GM12878 (cell line): ENCODE results near the gene EFNA1. TPM values are rescaled to one million over a fixed set of nuclear protein-coding genes. Genes with fewer than 3 reads are reported as not detected.

Source experiments
- BHLHE40 ChIP-seq, 2 experiments: fragments of 450-650 bp in 1 of 2; IDR thresholded peaks; 2 replicates each; pipeline ENCODE4 v1.6.1; 2011 to 2017; ENCODE audit warnings: low read depth in 2 of 2, borderline replicate concordance in 1 of 2, improper control_type of control experiment in 1 of 2, low read length in 1 of 2, mild to moderate bottlenecking in 1 of 2
- CBFB ChIP-seq: IDR thresholded peaks from 2 replicates; pipeline ENCODE4 v1.6.1; 2016; ENCODE audit warnings: antibody characterized with exemption, low read depth
- CHD4 ChIP-seq: fragments of 200-600 bp; sonication (generic); IDR thresholded peaks from 2 replicates; pipeline ENCODE4 v1.6.1; 2016; ENCODE audit warnings: mild to moderate bottlenecking
- DPF2 ChIP-seq: fragments of 450-650 bp; IDR thresholded peaks from 2 replicates; pipeline ENCODE4 v1.6.1; 2017; ENCODE audit warnings: mild to moderate bottlenecking
- FOXM1 ChIP-seq: IDR thresholded peaks from 2 replicates; pipeline ENCODE4 v1.6.1; 2012; ENCODE audit warnings: low read depth, mild to moderate bottlenecking, inconsistent platforms, low read length, moderate library complexity
- GATAD2B ChIP-seq: fragments of 450-650 bp; conservative IDR thresholded peaks from 2 replicates; pipeline ENCODE4 v1.6.1; 2017; ENCODE audit warnings: low read depth, mild to moderate bottlenecking, moderate library complexity
- HDAC6 ChIP-seq: fragments of 200-600 bp; sonication (generic); IDR thresholded peaks from one replicate; pipeline ENCODE4 v1.8.0; 2017; ENCODE audit warnings: antibody characterized with exemption; ENCODE audit not compliant: unreplicated experiment
- IKZF1 ChIP-seq: fragments of 450-650 bp; conservative IDR thresholded peaks from 2 replicates; pipeline ENCODE4 v1.6.1; 2017; ENCODE audit warnings: antibody characterized with exemption, mild to moderate bottlenecking
- MEF2B ChIP-seq: fragments of 450-650 bp; IDR thresholded peaks from 2 replicates; pipeline ENCODE4 v1.6.1; 2018; ENCODE audit warnings: mild to moderate bottlenecking, moderate library complexity; ENCODE audit not compliant: partially characterized antibody, poor library complexity, severe bottlenecking
- NKRF ChIP-seq: fragments of 450-650 bp; conservative IDR thresholded peaks from 2 replicates; pipeline ENCODE4 v1.6.1; 2017; ENCODE audit warnings: mild to moderate bottlenecking, moderate library complexity
- NR2C2 ChIP-seq: IDR thresholded peaks from 2 replicates; pipeline ENCODE4 v1.6.1; 2011; ENCODE audit warnings: borderline replicate concordance, low read depth; ENCODE audit not compliant: control insufficient read depth, insufficient read length
- POLR2A ChIP-seq: IDR thresholded peaks from 2 replicates; pipeline ENCODE4 v1.6.1; 2011; ENCODE audit warnings: low read depth, mild to moderate bottlenecking, low read length
- POLR2AphosphoS2 ChIP-seq: IDR thresholded peaks from 2 replicates; pipeline ENCODE4 v1.6.1; 2011; ENCODE audit warnings: low read depth, mild to moderate bottlenecking, low read length, improper control_type of control experiment, moderate library complexity
- PRDM15 ChIP-seq: fragments of 450-650 bp; formaldehyde crosslinking; IDR thresholded peaks from 2 replicates; pipeline ENCODE4 v1.4.0; 2020; ENCODE audit warnings: mild to moderate bottlenecking, moderate library complexity
- RELB ChIP-seq: fragments of 450-650 bp; IDR thresholded peaks from 2 replicates; pipeline ENCODE4 v1.6.1; 2017; ENCODE audit warnings: low read depth, mild to moderate bottlenecking, moderate library complexity
- SIX5 ChIP-seq: IDR thresholded peaks from 2 replicates; pipeline ENCODE4 v1.6.1; 2011; ENCODE audit warnings: mild to moderate bottlenecking, low read depth, low read length, moderate library complexity; ENCODE audit not compliant: severe bottlenecking
- SMC3 ChIP-seq: IDR thresholded peaks from 2 replicates; pipeline ENCODE4 v1.6.1; 2011; ENCODE audit warnings: low read length, improper control_type of control experiment, borderline replicate concordance
- ZBTB4 ChIP-seq: fragments of 450-650 bp; formaldehyde crosslinking; IDR thresholded peaks from 2 replicates; pipeline ENCODE4 v1.4.0; 2022; ENCODE audit warnings: mild to moderate bottlenecking, moderate library complexity
- ZNF274 ChIP-seq: IDR thresholded peaks from one replicate; pipeline ENCODE4 v1.8.0; 2011; ENCODE audit not compliant: insufficient read length, insufficient read depth
- polyA plus RNA-seq, 11 experiments: library from polyadenylated mRNA; depleted of rRNA in 4 of 11; unstranded in 6 of 11; stranded (reverse) in 5 of 11; fragments of >200 nt; fragmentation: Nextera tagmentation in 4 of 11; fragmentation: Illumina TruSeq in 1 of 11; extraction: Ambion mirVana in 4 of 11; extraction: Trizol in 1 of 11; gene quantifications; 1 replicate in 1 of 11; 2 replicates in 10 of 11; pipeline versions ENCODE4 v1.2.1 to v1.2.3, GENCODE V29; 2011 to 2016; ENCODE audit warnings: inconsistent platforms in 2 of 11, missing spikeins in 2 of 11, low read depth in 1 of 11
- total RNA-seq, 4 experiments: library from RNA; depleted of rRNA in 3 of 4; stranded (reverse); fragments of >200 nt in 3 of 4; fragmentation: Illumina TruSeq in 1 of 4; extraction: Trizol in 1 of 4; gene quantifications; 2 replicates each; pipeline versions ENCODE4 v1.2.1 to v1.2.3, GENCODE V29; 2013 to 2021

Gene EFNA1
- total and polyA plus RNA-seq, 10 of the 15 experiments (the other 5 are each of a cell fraction or from before 2014, with no cell fraction given): 0.13 to 7.5 (median 0.28) TPM; not detected in 5

- TF ChIP-seq RELB (no peak), DPF2 (no peak), SIX5 (no peak), SMC3 (no peak), MEF2B (peak; percentile 34), POLR2A (no peak), BHLHE40 (IDR thresholded peaks at IDR 0.05; ENCODE audit: borderline replicate concordance in 1 of 2, low read depth in 2 of 2, low read length in 1 of 2) (peak; percentile 94 to 99), ZNF274 (no peak), ZBTB4 (CRISPR knock-in tag) (no peak), GATAD2B (0 out of 2 replicates have a peak, but pooled peaks have one; percentile 53), NKRF (no peak), CBFB (no peak), FOXM1 (no peak), NR2C2 (no peak), IKZF1 (no peak), POLR2AphosphoS2 (no peak), CHD4 (no peak), HDAC6 (no peak), PRDM15 (CRISPR knock-in tag) (no peak)
Observed at GRCh38 chr1:155080312-155081228, 47.1 kb upstream of the EFNA1 start (continued).
